Spleen (tissue), 11 donors: Measurements from ENCODE around the gene ST6GALNAC3. TPM values are rescaled to one million over a fixed set of nuclear protein-coding genes. Genes with fewer than 3 reads are reported as not detected.

Experiments
- DNase-seq: peaks from one replicate; pipeline ENCODE4 v3.0.0-alpha.2; 2020
- H3K27ac ChIP-seq, 8 donors: fragments of 200-600 bp; sonication (generic) in 7 of 8; 1 replicate in 4 of 8; 2 replicates in 4 of 8; pipeline versions ENCODE4 v1.5.0 to v1.8.0; 2016 to 2021; ENCODE audit warnings: inconsistent platforms in 4 of 8, mild to moderate bottlenecking in 4 of 8, moderate library complexity in 1 of 8
- H3K27me3 ChIP-seq, 7 donors: fragments of 200-600 bp; sonication (generic) in 6 of 7; replicated peaks in 1 of 7; 1 replicate in 4 of 7; 2 replicates in 3 of 7; pipeline versions ENCODE4 v1.5.0 to v1.8.0; 2016 to 2021; ENCODE audit warnings: inconsistent platforms in 3 of 7, mild to moderate bottlenecking in 1 of 7
- H3K36me3 ChIP-seq, 6 donors: fragments of 200-600 bp; sonication (generic) in 5 of 6; 1 replicate in 4 of 6; 2 replicates in 2 of 6; pipeline versions ENCODE4 v1.5.0 to v1.8.0; 2016 to 2021; ENCODE audit warnings: inconsistent platforms in 2 of 6
- H3K4me1 ChIP-seq, 6 donors: fragments of 200-600 bp; sonication (generic) in 5 of 6; 1 replicate in 3 of 6; 2 replicates in 3 of 6; pipeline versions ENCODE4 v1.5.0 to v1.8.0; 2016 to 2021; ENCODE audit warnings: inconsistent platforms in 3 of 6
- H3K4me3 ChIP-seq, 8 donors: fragments of 200-600 bp; sonication (generic) in 7 of 8; 1 replicate in 4 of 8; 2 replicates in 4 of 8; pipeline versions ENCODE4 v1.5.0 to v1.8.0; 2016 to 2021; ENCODE audit warnings: inconsistent platforms in 4 of 8, mild to moderate bottlenecking in 4 of 8, moderate library complexity in 2 of 8
- H3K9me3 ChIP-seq, 8 donors: fragments of 200-600 bp; sonication (generic) in 7 of 8; 1 replicate in 4 of 8; 2 replicates in 4 of 8; pipeline versions ENCODE4 v1.5.0 to v1.8.0; 2016 to 2021; ENCODE audit warnings: inconsistent platforms in 4 of 8
- CTCF ChIP-seq, 11 experiments: fragments of 200-600 bp in 7 of 11; fragments of 450-650 bp in 4 of 11; sonication (generic) in 4 of 11; IDR thresholded peaks in 8 of 11; conservative IDR thresholded peaks in 3 of 11; 1 replicate in 7 of 11; 2 replicates in 4 of 11; pipeline versions ENCODE4 v1.4.0 to v1.8.0; 2016 to 2021; ENCODE audit warnings: antibody characterized with exemption in 11 of 11, inconsistent platforms in 4 of 11, mild to moderate bottlenecking in 1 of 11
- POLR2A ChIP-seq, 3 donors: fragments of 450-650 bp; IDR thresholded peaks; one replicate each; pipeline ENCODE4 v1.5.1; 2017; ENCODE audit warnings: antibody characterized with exemption in 3 of 3, mild to moderate bottlenecking in 1 of 3
- POLR2AphosphoS5 ChIP-seq, 3 donors: sonication (generic); formaldehyde crosslinking; IDR thresholded peaks; one replicate each; pipeline ENCODE4 v1.5.1; 2017; ENCODE audit warnings: antibody characterized with exemption in 3 of 3
- WGBS, 5 donors: extraction: QIAGEN DNeasy Blood & Tissue Kit in 3 of 5; methylation state at CpG; one replicate each; pipeline versions ENCODE4 v1.1.5 to v1.1.7; 2013 to 2018; 5-methylcytosine and 5-hydroxymethylcytosine counted together
- intact Hi-C: fragments of 100-400 bp; cut with DNase I; formaldehyde crosslinking; loops from one replicate; pipeline ENCODE4 v1.15.0; 2023; ENCODE audit warnings: low total_unique reads
- polyA plus RNA-seq, 3 donors: library from polyadenylated mRNA; stranded (reverse); fragments of 200-250 nt; gene quantifications; one replicate each; pipeline ENCODE4 v1.2.1, GENCODE V29; 2013
- total RNA-seq, 7 donors: library from RNA; depleted of rRNA in 3 of 7; stranded (reverse); fragments of >200 nt in 3 of 7; fragmentation: NEBNext Ultra II Directional in 4 of 7; extraction: Animal tissue kit (Norgen Biotek cat#: 25700) in 4 of 7; gene quantifications; one replicate each; pipeline versions ENCODE4 v1.1.0 to v1.2.1, GENCODE V29; 2016 to 2021
- donor health status: healthy with polysubstance abuse.
- donor health status: DM: no; HTN: no; CAD: no; lungs with moderate emphysema.
- donor health status: DM: no; HTN: no; CAD: no.
- donor health status: Bipolar disorder and iron deficiency.
- donor health status: healthy.
- donor health status: DM: no; HTN: no; CAD: no.
- donor health status: DM: yes; HTN: yes; CAD: no.

ST6GALNAC3 gene
- total and polyA plus RNA-seq, 10 donors: 0.93 to 24.7 (median 10.1) TPM

GRCh38 chr1:76585980-76586674, 511.6 kb downstream of the ST6GALNAC3 start:
- no peaks in the 10 kb centered on the region for H3K9me3 ChIP-seq
- 83 to 92% (median 90%) methylated on average over 4 of the region's 4 CpGs for WGBS, 5 donors
- no peak overlapping the region for H3K4me3 ChIP-seq
- DNase-seq: no peak
- intact Hi-C loops: no loop called here
- TF ChIP-seq CTCF (IDR thresholded peaks at IDR 0.05 in 8 of 11, conservative IDR thresholded peaks at IDR 0.05 in 3 of 11): no peak
- no peak for TF ChIP-seq POLR2A (IDR thresholded peaks at IDR 0.05)
- no peak for TF ChIP-seq POLR2AphosphoS5 (IDR thresholded peaks at IDR 0.05)
- H3K27me3 ChIP-seq: no peaks in the 10 kb centered on the region
- no peaks in the 10 kb centered on the region for H3K36me3 ChIP-seq
- H3K27ac ChIP-seq: no peak overlapping the region
- H3K4me1 ChIP-seq: no peaks in the 10 kb centered on the region

- intact Hi-C loops: no loop called here
- no peak for DNase-seq
- 89 to 96% (median 92%) methylated on average over 9 of the region's 9 CpGs for WGBS, 5 donors
Measured at GRCh38 chr1:76587212-76587611, 512.7 kb downstream of the ST6GALNAC3 start.

GRCh38 chr1:76591461-76591860, 516.9 kb downstream of the ST6GALNAC3 start:
- peaks cover 0 to 13% (median 3%) of the 10 kb centered on the region in 8 donors for H3K9me3 ChIP-seq
- H3K36me3 ChIP-seq: no peaks in the 10 kb centered on the region
- H3K27me3 ChIP-seq: no peaks in the 10 kb centered on the region
- H3K4me3 ChIP-seq: no peak overlapping the region
- no peak for DNase-seq
- H3K27ac ChIP-seq: no peak overlapping the region
- no peaks in the 10 kb centered on the region for H3K4me1 ChIP-seq
- 88 to 96% (median 89%) methylated on average over 1 of the region's 1 CpG for WGBS, 5 donors
- intact Hi-C loops: no loop called here
- TF ChIP-seq CTCF (IDR thresholded peaks at IDR 0.05 in 8 of 11, conservative IDR thresholded peaks at IDR 0.05 in 3 of 11): no peak
- no peak for TF ChIP-seq POLR2A (IDR thresholded peaks at IDR 0.05)
- TF ChIP-seq POLR2AphosphoS5 (IDR thresholded peaks at IDR 0.05): no peak

More at GRCh38 chr1:76587212-76587611, 512.7 kb downstream of the ST6GALNAC3 start:
- Histone ChIP-seq H3K4me1 (no peaks in the 10 kb centered on the region), H3K27me3 (no peaks in the 10 kb centered on the region), H3K9me3 (no peaks in the 10 kb centered on the region), H3K4me3 (no peak overlapping the region), H3K27ac (no peak overlapping the region), H3K36me3 (no peaks in the 10 kb centered on the region)
- TF ChIP-seq CTCF (IDR thresholded peaks at IDR 0.05 in 8 of 11, conservative IDR thresholded peaks at IDR 0.05 in 3 of 11) (no peak), POLR2A (IDR thresholded peaks at IDR 0.05) (no peak), POLR2AphosphoS5 (IDR thresholded peaks at IDR 0.05) (no peak)

GRCh38 chr1:76591963-76592362, 517.4 kb downstream of the ST6GALNAC3 start:
- peaks cover 0 to 13% (median 3%) of the 10 kb centered on the region in 8 donors for H3K9me3 ChIP-seq
- 77 to 90% (median 84%) methylated on average over 2 of the region's 2 CpGs for WGBS, 5 donors
- no peak overlapping the region for H3K4me3 ChIP-seq
- H3K4me1 ChIP-seq: no peaks in the 10 kb centered on the region
- TF ChIP-seq POLR2A (IDR thresholded peaks at IDR 0.05) (no peak), POLR2AphosphoS5 (IDR thresholded peaks at IDR 0.05) (no peak), CTCF (IDR thresholded peaks at IDR 0.05 in 8 of 11, conservative IDR thresholded peaks at IDR 0.05 in 3 of 11) (no peak)
- no peaks in the 10 kb centered on the region for H3K36me3 ChIP-seq
- no peak for DNase-seq
- H3K27me3 ChIP-seq: no peaks in the 10 kb centered on the region
- no peak overlapping the region for H3K27ac ChIP-seq
- intact Hi-C loops: no loop called here
